ENCODE results near the gene UXS1.

The UXS1 gene

DNA sequence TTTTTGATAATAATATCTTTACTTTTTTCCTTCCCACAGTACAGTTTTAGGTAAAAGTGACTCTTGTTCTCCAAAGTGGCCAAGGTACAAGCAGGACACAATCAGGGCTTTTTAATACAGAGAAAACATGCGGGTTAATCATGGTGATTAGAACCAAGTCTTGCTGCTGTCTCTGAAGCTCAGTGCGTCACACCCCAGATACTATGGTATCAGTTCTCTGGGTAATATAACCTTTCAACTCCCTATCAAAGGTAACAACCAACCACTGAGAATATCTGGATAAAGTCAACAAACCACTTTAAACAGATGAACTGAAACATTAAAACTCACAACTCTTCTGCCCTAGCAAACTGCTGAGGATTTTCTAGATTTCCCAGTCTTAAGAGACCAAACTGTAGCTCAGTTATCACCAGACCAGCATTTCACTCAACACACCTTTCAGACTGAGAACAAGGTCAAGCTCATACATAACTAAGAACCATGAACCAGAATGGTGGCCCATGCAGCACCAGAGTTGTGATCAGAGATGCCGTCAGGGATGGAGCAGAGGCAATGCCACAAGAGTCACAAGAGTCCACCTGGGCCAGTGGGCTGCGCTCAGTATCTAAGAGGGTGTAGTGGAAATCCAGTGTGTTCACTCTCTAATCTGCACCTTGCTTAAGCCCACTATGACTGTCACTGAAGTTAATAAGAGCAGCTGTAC, 103.0 kb downstream of the UXS1 start:
- DNase-seq: no peak

DNA sequence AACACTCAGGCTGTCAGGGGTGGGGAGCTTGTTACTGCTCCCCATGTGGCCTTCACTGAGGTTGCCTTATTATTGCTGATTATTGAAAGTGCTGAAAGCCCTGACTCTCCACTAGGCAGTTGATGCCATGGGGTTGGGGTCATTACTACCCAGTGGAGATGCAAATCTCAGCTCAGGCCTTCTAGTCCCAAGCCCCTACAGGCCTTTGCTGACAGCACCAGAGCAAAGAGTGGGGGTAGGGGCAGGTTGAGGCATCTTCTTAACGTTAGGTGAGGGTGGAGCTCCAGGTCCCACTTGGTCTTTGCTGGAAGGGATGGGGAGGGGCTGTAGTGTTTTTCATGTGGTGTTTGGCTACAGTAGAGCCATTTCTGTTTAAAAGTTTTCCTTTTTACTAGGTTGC, 104.5 kb downstream of the UXS1 start:
- no peak for DNase-seq

DNA sequence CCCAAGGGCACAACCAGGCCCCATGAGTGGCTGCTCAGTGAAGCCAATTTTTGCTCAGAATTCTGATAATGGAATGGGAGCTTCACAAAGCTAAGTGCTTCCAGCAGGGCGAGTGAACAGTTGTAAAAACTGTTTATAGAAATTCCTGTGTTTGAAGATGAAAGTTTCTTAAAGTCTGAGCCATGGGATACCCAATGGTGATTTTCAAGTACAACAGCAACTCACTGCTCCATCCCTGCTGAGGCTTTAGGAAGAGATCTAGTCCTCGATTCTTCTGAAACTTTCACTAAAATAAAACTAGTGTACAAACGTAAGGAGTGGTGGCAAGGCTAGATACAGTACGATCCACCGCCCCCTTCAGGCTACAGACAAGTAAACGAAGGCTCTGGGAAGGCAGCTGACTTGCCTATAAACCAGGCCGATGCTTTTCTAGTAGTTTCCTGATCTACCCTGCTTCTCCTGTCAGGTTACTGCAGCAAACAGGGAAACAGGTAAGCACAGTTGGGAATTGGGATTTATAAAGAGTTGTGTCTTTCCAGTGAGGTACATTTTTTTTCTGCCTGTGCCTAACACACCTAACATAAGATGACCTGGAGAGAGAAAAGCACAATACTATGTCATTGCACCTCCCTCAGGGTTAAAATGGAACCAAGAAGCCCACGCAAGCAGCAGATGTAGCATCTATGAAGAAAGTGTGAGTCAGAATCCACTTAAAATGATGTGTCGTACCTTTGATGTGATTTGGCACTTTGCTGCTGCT, 108.7 kb downstream of the UXS1 start:
- peak in 10 of 56 donors; percentile 8 to 47 (median 32) for DNase-seq

DNA sequence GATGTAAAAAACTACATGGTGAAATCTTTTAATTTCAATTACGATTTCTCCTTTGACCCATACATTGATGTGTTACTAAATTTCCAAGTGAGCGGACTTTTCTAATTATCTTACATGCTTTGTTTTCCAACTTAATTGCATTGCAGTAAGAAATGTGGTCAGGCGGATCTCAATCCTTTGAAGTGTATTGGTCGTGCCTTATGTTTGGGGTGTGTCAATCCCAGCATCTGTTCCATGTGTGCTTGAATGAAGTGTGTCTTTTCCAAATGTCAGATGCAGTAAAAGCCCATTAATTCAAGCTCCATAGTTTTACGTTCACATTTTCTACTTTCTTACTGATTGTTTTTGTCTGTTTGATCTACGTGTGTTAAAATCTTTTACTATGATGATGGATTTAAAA, 113.1 kb downstream of the UXS1 start:
- no peak for DNase-seq

DNA sequence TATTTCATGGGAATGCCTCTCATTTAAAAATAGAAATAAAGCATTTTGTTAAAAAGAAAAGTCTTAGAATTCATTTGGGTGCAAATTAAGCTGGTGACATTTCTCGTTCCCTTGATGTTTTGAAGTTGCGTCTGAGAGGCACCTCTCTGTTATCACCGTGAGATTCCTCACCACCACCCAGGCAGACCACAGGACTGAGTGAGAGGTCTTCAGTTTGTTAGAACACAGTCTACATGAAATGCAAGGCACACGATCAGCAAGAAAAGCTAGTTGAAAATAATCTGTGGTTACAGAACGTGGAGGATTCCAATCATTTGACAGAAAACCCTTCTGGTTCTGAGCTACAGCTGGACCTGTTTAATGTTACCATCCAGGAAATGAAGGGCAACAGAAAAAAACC, 116.0 kb downstream of the UXS1 start:
- DNase-seq: no peak

DNA sequence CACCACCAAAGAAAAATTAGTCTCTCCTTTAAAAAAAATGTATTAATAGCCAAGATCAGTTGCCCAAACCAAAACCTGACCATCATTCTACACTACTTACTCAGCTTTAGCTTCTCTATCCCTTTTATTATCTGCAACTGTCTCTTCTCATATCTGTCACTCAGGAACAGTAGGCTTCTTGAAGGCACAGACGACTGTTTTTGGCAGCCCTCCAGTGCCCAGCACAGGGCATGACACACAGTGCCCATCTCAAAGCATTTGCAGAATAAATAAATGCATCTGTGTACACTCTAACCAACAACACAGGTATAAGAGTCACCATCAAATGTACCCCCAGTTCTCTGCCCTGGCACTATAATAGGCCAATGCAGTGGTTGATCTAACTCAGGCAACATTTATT, 117.2 kb downstream of the UXS1 start:
- DNase-seq: no peak

DNA sequence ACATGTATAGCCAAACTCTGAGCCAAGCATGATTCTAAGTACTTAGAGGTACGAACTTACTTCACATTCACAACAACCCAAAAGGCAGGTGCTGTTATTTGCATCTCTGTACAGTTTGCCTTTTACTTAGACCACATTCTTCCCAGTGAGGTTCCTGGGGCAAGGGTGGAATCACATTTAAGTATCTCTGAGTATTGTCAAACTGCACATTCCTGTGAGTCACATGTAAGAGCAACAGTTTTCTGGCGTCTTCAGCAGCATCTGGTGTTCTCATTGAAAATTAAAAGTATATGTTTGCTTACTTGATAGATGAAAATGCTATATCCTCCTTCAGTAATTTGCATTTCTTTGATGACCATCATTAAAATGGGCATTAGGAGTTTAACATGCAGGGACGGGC, 119.1 kb downstream of the UXS1 start:
- no peak for DNase-seq

DNA sequence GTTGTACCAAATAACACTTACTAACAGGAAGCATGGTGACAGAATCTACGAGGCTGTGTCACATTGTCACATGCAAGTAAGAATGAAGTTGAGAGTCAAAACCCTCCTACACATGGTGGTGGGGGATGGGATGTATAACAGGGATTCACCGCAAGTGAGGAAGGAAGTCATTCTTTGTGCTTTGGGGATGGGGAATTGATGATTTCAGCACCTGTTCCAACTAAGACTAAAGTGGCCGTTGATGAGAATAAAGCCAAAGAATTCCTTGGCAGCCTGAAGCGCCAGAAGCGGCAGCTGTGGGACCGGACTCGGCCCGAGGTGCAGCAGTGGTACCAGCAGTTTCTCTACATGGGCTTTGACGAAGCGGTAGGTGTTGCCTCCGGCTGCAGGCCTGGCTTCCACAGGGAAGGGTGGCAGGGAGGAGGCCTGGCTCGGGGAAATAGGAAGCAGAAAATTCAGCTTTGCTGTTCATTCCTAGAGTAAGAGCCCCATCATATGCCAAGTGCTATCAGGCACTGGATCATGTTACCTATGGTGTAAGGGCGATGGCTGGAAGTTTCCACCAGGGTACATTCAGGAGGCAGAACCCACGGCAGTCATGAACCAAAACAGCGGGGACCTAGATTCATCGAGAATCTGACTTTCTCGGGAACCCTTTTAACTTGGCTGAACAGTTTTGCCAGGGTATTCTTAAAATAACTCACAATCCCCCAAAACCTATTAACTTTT, 120.3 kb downstream of the UXS1 start:
- DNase-seq: no peak

DNA sequence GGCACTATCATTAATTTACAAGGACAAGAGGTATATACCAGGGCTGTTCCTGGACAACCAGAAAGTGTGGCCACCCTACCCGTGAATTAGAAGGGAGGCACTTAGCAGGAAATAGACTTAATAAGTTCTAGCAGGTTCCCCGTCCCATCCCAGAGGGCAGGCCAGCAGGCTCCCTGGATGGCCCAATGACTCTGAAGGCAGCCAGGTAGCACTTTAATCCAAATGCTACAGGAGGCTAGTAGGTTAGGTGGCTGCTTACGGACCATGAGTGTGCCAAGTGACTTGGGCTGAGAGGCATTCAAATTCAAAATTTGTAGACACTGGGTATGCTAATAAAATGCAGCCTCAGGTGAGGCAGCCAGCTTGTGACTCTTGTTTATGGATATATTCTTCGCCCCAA, 123.9 kb downstream of the UXS1 start:
- DNase-seq: no peak

DNA sequence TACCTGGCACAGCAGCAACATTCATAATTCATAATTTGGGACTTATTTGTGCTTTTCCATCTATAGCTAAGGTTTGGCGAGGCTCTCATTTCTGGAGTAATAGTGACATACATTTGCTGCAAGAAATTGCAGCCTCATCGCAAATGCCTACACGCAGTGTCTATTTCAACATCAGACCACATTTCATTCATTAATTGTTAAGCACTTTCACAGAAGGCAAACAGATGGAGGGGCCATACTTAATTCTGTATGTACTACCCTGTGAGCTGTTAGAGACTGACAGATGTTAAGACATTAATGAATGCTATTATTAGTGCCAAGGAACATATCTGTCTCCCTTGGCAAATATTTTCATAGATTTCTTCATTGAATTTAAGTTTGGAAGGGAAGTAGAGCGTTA, 125.7 kb downstream of the UXS1 start:
- DNase-seq: no peak

DNA sequence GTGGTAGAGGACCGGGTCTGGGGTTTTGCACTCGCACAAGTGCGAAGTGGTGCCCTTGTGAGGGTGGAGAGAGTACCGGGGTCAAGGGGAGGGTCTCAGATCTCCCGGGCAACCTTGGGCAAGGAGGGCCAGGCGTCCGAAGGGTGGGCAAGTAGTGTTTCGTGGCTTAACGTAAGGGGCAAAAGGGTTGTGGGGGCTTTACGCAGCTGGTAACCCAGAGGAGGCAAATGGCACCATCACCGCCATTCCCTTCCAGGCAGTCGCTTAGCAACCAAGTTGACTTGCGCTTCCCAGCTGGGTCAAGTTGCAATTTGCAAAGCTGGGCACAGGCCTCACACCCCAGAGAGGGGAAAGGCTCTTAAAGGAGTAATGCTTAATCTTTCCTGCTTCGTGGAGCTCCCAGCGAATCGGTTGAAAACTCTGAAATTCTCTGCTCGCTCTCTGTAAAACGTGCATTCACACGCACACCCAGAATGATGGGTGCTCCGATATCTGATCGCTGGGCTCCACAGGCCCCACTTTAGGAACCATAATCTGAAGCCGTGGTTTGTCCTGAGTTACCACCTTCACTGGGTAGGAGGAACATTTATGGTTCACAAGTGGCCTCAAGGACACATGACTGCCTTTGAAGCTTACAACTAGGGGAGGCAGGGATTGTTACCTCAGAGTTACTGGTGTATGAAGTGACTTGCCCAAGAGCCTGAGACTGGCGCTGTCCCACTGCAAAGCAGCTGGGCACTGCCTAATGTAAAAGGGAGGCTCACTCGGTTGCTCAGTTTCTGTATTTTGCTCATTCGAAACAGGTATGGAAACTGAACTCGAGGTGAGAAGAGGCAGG, 127.9 kb downstream of the UXS1 start:
- DNase-seq: peak in 13 of 56 donors; percentile 16 to 52 (median 25)

DNA sequence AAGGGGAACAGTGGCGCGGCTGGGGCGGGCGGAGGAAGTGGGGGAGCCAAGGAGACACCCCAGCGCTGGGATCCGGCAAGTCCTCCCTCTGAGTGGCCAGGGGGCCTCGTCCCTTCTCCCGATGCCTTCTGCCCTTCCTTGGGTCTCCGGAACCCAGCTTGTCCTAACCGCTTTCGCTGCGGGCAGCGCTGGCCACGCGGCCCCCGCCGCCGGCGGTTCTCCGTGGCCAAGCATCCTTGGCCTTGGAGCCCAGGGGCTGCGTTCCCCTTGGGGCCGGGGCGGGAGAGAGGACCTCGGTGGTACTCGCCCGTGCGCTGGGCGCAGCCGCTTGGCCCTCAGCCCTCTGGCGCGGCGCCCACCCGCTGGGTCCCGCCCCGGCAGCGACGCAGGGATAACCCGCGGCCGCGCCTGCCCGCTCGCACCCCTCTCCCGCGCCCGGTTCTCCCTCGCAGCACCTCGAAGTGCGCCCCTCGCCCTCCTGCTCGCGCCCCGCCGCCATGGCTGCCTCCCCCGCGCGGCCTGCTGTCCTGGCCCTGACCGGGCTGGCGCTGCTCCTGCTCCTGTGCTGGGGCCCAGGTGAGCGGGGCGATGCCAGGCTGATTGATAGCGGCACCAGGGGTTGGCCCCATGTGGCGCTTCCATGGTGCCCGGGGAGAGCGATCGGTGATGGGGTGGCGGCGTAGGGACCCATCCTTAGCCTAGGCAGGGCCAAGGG, 128.7 kb downstream of the UXS1 start:
- DNase-seq: peak in 6 of 56 donors; percentile 20 to 48 (median 32)

DNA sequence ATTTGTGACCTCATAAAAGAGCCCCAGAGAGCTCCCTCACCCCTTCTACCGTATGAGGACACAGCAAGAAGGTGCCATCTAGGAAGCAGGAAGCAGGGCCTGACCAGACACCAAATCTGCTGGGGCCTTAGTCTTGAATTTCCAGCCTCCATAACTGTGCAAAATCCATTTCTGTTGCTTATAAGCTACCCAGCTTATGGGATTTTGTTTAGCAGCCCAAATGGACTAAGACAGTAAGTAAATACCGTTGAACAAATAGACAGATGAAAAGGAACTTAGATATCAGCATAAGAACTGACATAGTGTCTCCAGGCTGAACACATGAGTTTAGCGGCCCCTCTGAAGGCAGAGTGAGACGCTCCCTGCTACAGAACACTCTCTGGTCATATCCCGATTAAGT, 130.9 kb downstream of the UXS1 start:
- DNase-seq: no peak

DNA sequence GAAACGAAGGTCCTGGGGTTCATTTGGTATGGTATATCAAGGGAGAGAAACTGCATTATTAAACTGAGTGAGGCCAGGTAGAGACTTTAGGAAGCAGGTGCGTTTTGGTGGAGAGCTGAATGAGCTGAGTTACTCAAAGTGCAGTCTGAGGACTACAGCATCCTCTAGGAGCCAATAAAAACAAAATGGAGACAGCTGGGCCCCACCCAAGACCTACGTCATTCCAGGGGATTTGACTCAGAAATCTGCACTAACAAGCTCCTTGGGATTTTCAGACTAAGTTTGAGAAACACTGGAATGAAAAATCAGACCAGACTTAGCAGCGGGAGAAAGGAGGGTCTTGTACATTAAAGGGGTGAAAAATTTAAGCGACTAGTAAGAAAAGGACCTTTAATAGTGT, 131.5 kb downstream of the UXS1 start:
- no peak for DNase-seq

DNA sequence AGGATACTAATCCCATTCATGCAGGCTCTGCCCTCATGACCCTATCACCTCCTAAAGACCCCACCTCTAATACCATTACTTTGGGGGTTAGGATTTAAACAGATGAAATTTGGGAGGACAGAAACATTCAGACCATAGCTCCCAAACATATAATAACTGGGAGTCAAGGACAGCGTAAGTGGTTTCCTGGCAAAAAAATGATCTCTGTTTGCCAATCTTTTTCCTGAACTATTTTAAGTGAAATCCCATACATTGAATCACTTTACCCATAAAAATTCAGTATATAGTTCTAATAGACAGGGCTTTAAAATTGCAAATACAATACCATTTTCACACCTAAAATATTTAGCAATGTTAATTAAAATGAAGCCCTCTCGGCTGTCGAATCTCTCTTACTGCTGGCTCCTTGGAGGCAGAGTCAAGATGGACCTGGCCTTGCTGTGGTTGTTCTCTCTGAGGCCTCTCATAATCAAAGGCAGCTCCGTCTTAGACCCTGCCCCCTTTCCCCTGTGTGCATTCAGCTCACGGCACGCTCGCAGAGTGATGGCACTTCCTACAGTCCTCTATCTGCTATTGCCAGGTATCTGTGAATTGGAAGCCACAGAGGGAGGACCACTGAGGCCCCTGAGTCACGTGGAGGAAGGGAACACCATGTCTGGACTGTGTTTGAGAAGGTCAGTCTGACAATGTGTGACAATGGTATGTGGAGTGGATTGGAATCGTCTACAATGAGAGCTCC, 132.3 kb downstream of the UXS1 start:
- DNase-seq: no peak

DNA sequence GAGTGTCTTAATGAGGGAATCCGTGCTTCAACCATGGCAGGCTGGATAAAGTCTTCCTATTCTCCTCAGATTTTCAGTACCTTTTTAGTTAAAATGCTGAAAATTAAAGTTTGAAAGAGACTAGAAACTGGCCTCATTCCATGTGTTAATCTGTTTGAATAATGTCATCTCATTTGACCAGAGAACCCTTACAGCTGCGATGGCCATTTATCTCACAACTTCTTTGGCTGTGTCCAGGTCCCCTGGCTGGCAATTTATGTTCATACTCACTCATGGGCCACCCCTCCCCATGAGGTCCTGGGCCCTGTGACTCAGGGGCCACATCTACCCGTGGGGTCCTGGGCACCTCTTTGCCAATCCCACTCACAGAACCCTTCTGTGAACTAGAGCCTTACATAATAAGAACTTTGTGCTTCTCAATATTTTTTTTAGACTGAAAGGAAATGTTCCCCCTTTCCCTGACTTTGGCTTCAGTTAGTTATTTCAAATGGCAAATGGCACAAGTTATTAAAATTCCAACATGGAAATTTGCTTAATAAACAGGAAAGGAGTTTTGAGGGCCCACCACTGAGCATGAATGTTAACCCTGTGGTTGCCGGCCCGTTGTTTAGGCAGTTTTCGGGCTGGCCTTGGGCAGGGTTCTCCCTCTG, 134.6 kb downstream of the UXS1 start:
- peak in 1 of 56 donors; percentile 4 for DNase-seq

DNA sequence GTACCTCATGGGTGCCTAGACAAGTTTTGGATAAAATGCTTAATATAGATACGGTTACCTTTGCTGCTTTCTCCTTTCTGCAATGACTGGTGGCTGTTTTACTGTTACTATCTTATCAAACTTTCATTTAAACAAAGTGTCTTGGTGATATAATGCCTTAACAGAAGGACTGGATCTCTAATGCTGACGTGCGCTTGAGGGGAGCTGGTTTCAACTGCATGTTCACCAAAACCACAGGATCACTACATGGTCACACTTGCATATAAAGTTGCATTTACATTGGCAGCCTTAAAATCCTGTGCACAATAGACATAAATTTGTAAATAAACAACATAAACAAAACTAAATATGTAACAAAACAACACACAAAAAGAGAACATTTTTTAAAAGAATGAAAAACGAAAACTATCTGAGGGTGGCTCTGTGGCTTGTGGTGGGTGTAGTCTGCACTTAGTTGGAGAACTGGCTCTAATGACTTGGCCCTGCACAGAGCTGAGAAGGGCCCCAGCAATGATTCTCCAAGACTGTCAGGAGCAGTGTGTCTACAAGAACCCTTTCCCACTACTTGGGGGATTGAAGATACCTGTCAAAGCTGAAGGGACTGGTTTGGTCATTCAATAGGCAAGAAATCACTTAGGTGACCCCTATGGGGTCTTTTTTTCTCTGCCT, 135.5 kb downstream of the UXS1 start:
- DNase-seq: no peak

DNA sequence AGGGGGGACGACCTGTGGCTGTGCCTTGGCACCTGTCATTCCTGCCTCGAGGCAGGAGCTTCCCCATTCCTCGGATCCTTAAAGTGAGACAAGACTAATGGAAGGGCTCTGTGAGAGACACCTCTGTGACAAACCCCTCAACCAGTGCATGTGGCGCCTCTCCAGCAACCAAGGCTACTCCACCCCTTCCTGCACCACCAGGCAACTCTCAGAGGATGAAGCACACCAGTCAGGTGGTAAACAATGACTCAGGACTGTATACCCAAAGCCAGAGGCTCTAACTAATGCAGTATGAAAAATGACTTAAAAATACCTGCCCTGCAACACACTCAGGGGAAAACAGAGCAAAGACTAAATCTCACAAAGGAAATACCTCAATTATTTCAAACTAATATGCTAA, 136.9 kb downstream of the UXS1 start:
- DNase-seq: no peak

All from nucleus accumbens (tissue), 56 donors.